Measurements from ENCODE around the gene TNFSF11.

The TNFSF11 gene

GRCh38 chr13:42561752-42562467 lies 12.0 kb upstream of the TNFSF11 start:
- no peaks in the 10 kb centered on the region for H3K9me3 ChIP-seq (ENCODE audit: control insufficient read depth, low read length)
- H3K27ac ChIP-seq (ENCODE audit: low read depth, low read length, severe bottlenecking) = no peak overlapping the region
- H3K36me3 ChIP-seq (ENCODE audit: control insufficient read depth, insufficient read depth, low read length) = no peaks in the 10 kb centered on the region
- H3K4me3 ChIP-seq (ENCODE audit: extremely low read depth, insufficient read depth, low read length, poor library complexity, severe bottlenecking) = no peak overlapping the region
- WGBS, 2 experiments (ENCODE audit: insufficient coverage in 2 of 2) = 79 to 97% methylated on average over 2 to 3 of the region's 3 CpGs
- H3K4me1 ChIP-seq (ENCODE audit: control insufficient read depth, insufficient read depth, low read length, poor library complexity, severe bottlenecking) = no peaks in the 10 kb centered on the region

DNA sequence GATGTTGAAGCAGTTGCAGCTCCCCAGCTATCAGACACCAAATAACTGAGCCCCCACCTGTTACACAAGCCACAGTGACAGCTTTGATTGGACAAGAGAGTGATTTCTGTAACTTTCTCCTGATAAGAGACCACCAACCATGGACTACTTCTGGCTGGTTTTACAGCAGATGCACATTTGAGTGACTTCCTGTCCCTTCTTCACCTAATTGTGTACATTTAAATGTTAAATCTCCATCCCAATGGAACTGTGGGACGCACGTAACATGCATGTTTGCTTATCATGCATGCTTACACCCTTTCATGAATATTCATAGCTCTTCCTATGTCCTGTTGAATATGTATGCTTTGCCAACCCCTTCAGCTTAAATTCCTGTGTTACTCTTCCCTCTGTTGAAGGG lies 6.0 kb upstream of the TNFSF11 start:
- 44 to 50% methylated on average over 2 of the region's 2 CpGs for WGBS, 2 experiments (ENCODE audit: insufficient coverage in 2 of 2)
- Histone ChIP-seq H3K4me3 (ENCODE audit: extremely low read depth, insufficient read depth, low read length, poor library complexity, severe bottlenecking) (no peak overlapping the region), H3K36me3 (ENCODE audit: control insufficient read depth, insufficient read depth, low read length) (no peaks in the 10 kb centered on the region), H3K4me1 (ENCODE audit: control insufficient read depth, insufficient read depth, low read length, poor library complexity, severe bottlenecking) (no peaks in the 10 kb centered on the region), H3K27ac (ENCODE audit: low read depth, low read length, severe bottlenecking) (no peak overlapping the region), H3K9me3 (ENCODE audit: control insufficient read depth, low read length) (no peaks in the 10 kb centered on the region)

GRCh38 chr13:42569576-42570344 lies 4.2 kb upstream of the TNFSF11 start:
- Histone ChIP-seq H3K4me1 (ENCODE audit: control insufficient read depth, insufficient read depth, low read length, poor library complexity, severe bottlenecking) (no peaks in the 10 kb centered on the region), H3K4me3 (ENCODE audit: extremely low read depth, insufficient read depth, low read length, poor library complexity, severe bottlenecking) (no peak overlapping the region), H3K9me3 (ENCODE audit: control insufficient read depth, low read length) (peaks cover 4% of the 10 kb centered on the region), H3K27ac (ENCODE audit: low read depth, low read length, severe bottlenecking) (no peak overlapping the region), H3K36me3 (ENCODE audit: control insufficient read depth, insufficient read depth, low read length) (no peaks in the 10 kb centered on the region)
- WGBS, 2 experiments (ENCODE audit: insufficient coverage in 2 of 2) = no CpG with 5 or more reads among the region's 3 CpGs

- Histone ChIP-seq H3K27ac (ENCODE audit: low read depth, low read length, severe bottlenecking) (no peak overlapping the region), H3K4me3 (ENCODE audit: extremely low read depth, insufficient read depth, low read length, poor library complexity, severe bottlenecking) (no peak overlapping the region), H3K4me1 (ENCODE audit: control insufficient read depth, insufficient read depth, low read length, poor library complexity, severe bottlenecking) (no peaks in the 10 kb centered on the region), H3K9me3 (ENCODE audit: control insufficient read depth, low read length) (peaks cover 4% of the 10 kb centered on the region), H3K36me3 (ENCODE audit: control insufficient read depth, insufficient read depth, low read length) (no peaks in the 10 kb centered on the region)
- 100% methylated on average over 2 of the region's 2 CpGs; no CpG with 5 or more reads in 1 of the 2 experiments for WGBS, 2 experiments (ENCODE audit: insufficient coverage in 2 of 2)
Observed at GRCh38 chr13:42571895-42572294, 2.1 kb upstream of the TNFSF11 start.

- no peaks in the 10 kb centered on the region for H3K4me1 ChIP-seq (ENCODE audit: control insufficient read depth, insufficient read depth, low read length, poor library complexity, severe bottlenecking)
- H3K4me3 ChIP-seq (ENCODE audit: extremely low read depth, insufficient read depth, low read length, poor library complexity, severe bottlenecking) = peak overlapping the region; percentile 32
- peaks cover 4% of the 10 kb centered on the region for H3K9me3 ChIP-seq (ENCODE audit: control insufficient read depth, low read length)
- WGBS, 2 experiments (ENCODE audit: insufficient coverage in 2 of 2) = 2 to 4% methylated on average over 34 to 39 of the region's 51 CpGs
- no peaks in the 10 kb centered on the region for H3K36me3 ChIP-seq (ENCODE audit: control insufficient read depth, insufficient read depth, low read length)
- no peak overlapping the region for H3K27ac ChIP-seq (ENCODE audit: low read depth, low read length, severe bottlenecking)
Observed at GRCh38 chr13:42574435-42575311, 721 bp downstream of the TNFSF11 start.

DNA sequence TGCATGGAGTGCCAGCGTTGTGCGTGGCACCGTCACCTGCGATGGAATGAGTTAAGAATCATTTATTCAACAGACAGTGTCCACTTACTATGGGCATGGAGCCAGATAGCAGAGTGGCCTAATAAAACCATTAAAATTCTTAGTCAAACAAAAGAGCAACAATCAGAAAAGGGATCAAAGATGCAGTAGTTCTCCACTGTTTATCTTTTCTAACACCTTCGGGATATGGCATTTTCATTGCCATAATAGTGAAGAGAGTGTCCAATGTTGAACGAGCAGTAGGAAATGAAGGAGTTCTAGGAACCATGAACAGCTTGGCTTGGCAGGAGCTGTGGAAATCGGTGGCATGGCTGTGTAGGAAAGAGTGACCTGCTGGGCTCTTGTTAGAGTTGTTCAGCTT lies 2.0 kb downstream of the TNFSF11 start:
- WGBS, 2 experiments (ENCODE audit: insufficient coverage in 2 of 2) = 76 to 86% methylated on average over 3 to 7 of the region's 7 CpGs
- Histone ChIP-seq H3K4me3 (ENCODE audit: extremely low read depth, insufficient read depth, low read length, poor library complexity, severe bottlenecking) (no peak overlapping the region), H3K9me3 (ENCODE audit: control insufficient read depth, low read length) (peaks cover 4% of the 10 kb centered on the region), H3K36me3 (ENCODE audit: control insufficient read depth, insufficient read depth, low read length) (no peaks in the 10 kb centered on the region), H3K27ac (ENCODE audit: low read depth, low read length, severe bottlenecking) (no peak overlapping the region), H3K4me1 (ENCODE audit: control insufficient read depth, insufficient read depth, low read length, poor library complexity, severe bottlenecking) (no peaks in the 10 kb centered on the region)

DNA sequence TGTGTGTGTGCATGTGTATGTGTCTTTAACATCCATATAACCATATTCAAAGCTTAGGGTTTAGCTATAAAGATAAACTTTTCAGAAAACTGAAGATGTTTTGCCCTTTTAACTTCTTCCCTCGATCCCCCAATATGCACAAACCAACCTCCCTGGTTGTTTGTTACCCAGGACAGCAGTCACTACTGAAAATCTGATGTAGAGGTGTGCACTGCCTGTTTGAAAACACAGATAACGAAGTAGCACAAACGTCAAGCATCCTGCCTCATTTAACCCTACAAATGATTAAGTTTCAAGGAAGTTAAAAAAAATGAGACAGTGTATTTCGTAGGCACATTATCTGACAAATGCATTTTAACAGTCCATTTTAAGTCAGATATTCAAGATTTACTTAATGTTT lies 3.6 kb downstream of the TNFSF11 start:
- Histone ChIP-seq H3K27ac (ENCODE audit: low read depth, low read length, severe bottlenecking) (no peak overlapping the region), H3K9me3 (ENCODE audit: control insufficient read depth, low read length) (peaks cover 4% of the 10 kb centered on the region), H3K4me3 (ENCODE audit: extremely low read depth, insufficient read depth, low read length, poor library complexity, severe bottlenecking) (no peak overlapping the region), H3K36me3 (ENCODE audit: control insufficient read depth, insufficient read depth, low read length) (no peaks in the 10 kb centered on the region), H3K4me1 (ENCODE audit: control insufficient read depth, insufficient read depth, low read length, poor library complexity, severe bottlenecking) (no peaks in the 10 kb centered on the region)
- 60 to 68% methylated on average over 1 to 2 of the region's 4 CpGs for WGBS, 2 experiments (ENCODE audit: insufficient coverage in 2 of 2)

- no peak overlapping the region for H3K27ac ChIP-seq (ENCODE audit: low read depth, low read length, severe bottlenecking)
- 75 to 89% methylated on average over 5 to 6 of the region's 6 CpGs for WGBS, 2 experiments (ENCODE audit: insufficient coverage in 2 of 2)
- H3K4me3 ChIP-seq (ENCODE audit: extremely low read depth, insufficient read depth, low read length, poor library complexity, severe bottlenecking) = no peak overlapping the region
- H3K4me1 ChIP-seq (ENCODE audit: control insufficient read depth, insufficient read depth, low read length, poor library complexity, severe bottlenecking) = no peaks in the 10 kb centered on the region
- no peaks in the 10 kb centered on the region for H3K36me3 ChIP-seq (ENCODE audit: control insufficient read depth, insufficient read depth, low read length)
- no peaks in the 10 kb centered on the region for H3K9me3 ChIP-seq (ENCODE audit: control insufficient read depth, low read length)
Observed at GRCh38 chr13:42580644-42581043, 6.7 kb downstream of the TNFSF11 start.

- whole genome bisulfite sequencing, 2 experiments (ENCODE audit: insufficient coverage in 2 of 2) = 75 to 88% methylated on average over 1 to 2 of the region's 4 CpGs
- H3K36me3 ChIP-seq (ENCODE audit: control insufficient read depth, insufficient read depth, low read length) = no peaks in the 10 kb centered on the region
Observed at GRCh38 chr13:42581427-42581826, 7.5 kb downstream of the TNFSF11 start.

DNA sequence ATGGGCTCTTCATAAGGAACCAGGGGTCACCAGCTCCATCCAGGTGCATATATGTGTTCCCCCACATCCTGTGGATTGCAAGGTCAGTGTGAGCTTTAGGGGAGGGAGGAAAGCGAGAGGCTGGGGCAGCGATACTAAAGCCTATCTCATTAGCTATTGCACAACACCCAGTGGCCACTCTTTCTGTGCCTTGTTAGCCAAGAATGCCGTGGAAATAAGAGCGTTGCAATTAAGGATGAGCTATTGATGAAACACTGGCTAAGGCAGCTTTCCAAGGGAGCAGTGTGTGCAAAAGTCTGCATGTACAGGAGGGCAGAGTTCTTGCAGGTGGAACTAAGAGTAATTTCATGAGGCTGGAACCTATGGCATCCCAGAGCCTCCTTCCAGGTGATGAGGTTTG lies 17.6 kb downstream of the TNFSF11 start:
- Histone ChIP-seq H3K9me3 (ENCODE audit: control insufficient read depth, low read length) (no peaks in the 10 kb centered on the region), H3K36me3 (ENCODE audit: control insufficient read depth, insufficient read depth, low read length) (no peaks in the 10 kb centered on the region), H3K4me1 (ENCODE audit: control insufficient read depth, insufficient read depth, low read length, poor library complexity, severe bottlenecking) (no peaks in the 10 kb centered on the region), H3K27ac (ENCODE audit: low read depth, low read length, severe bottlenecking) (no peak overlapping the region), H3K4me3 (ENCODE audit: extremely low read depth, insufficient read depth, low read length, poor library complexity, severe bottlenecking) (no peak overlapping the region)
- 92 to 94% methylated on average over 2 of the region's 4 CpGs for WGBS, 2 experiments (ENCODE audit: insufficient coverage in 2 of 2)

More at GRCh38 chr13:42581427-42581826, 7.5 kb downstream of the TNFSF11 start:
- Histone ChIP-seq H3K9me3 (ENCODE audit: control insufficient read depth, low read length) (no peaks in the 10 kb centered on the region), H3K27ac (ENCODE audit: low read depth, low read length, severe bottlenecking) (no peak overlapping the region), H3K4me3 (ENCODE audit: extremely low read depth, insufficient read depth, low read length, poor library complexity, severe bottlenecking) (no peak overlapping the region), H3K4me1 (ENCODE audit: control insufficient read depth, insufficient read depth, low read length, poor library complexity, severe bottlenecking) (no peaks in the 10 kb centered on the region)

Measured in mesodermal cell (in vitro differentiated cells).